GM12878 (cell line): ENCODE results near the gene TCF12.

Source experiments
- CTCF ChIP-seq, 3 experiments: IDR thresholded peaks in 2 of 3; conservative IDR thresholded peaks in 1 of 3; 2 replicates each; pipeline ENCODE4 v1.5.1; 2011; ENCODE audit warnings: low read depth in 3 of 3, low read length in 3 of 3, mild to moderate bottlenecking in 3 of 3, control low read depth in 2 of 3, moderate library complexity in 2 of 3, inconsistent platforms in 1 of 3, mixed read lengths in 1 of 3; ENCODE audit not compliant: control insufficient read depth in 2 of 3, insufficient read depth in 1 of 3; ENCODE audit errors: extremely low read depth in 1 of 3
- ESRRA ChIP-seq: IDR thresholded peaks from 2 replicates; pipeline ENCODE4 v1.6.1; 2012; ENCODE audit warnings: mild to moderate bottlenecking, low read length, improper control_type of control experiment
- EZH2 ChIP-seq: IDR thresholded peaks from 2 replicates; pipeline ENCODE4 v1.6.1; 2012; ENCODE audit warnings: low read depth, mild to moderate bottlenecking, control low read depth, inconsistent platforms, low read length, borderline replicate concordance; ENCODE audit not compliant: control insufficient read depth
- JUND ChIP-seq: IDR thresholded peaks from 2 replicates; pipeline ENCODE4 v1.6.1; 2012; ENCODE audit warnings: low read depth, mild to moderate bottlenecking, low read length, improper control_type of control experiment, moderate library complexity
- PAX8 ChIP-seq: fragments of 450-650 bp; IDR thresholded peaks from 2 replicates; pipeline ENCODE4 v1.6.1; 2017; ENCODE audit warnings: mild to moderate bottlenecking, moderate library complexity
- POLR2A ChIP-seq: IDR thresholded peaks from 2 replicates; pipeline ENCODE4 v1.6.1; 2011; ENCODE audit warnings: low read depth, mild to moderate bottlenecking, low read length
- RCOR1 ChIP-seq: conservative IDR thresholded peaks from 2 replicates; pipeline ENCODE4 v1.6.1; 2012; ENCODE audit warnings: low read depth, low read length, improper control_type of control experiment
- SMC3 ChIP-seq: IDR thresholded peaks from 2 replicates; pipeline ENCODE4 v1.6.1; 2011; ENCODE audit warnings: low read length, improper control_type of control experiment, borderline replicate concordance
- ZZZ3 ChIP-seq: IDR thresholded peaks from 2 replicates; pipeline ENCODE4 v1.6.1; 2011; ENCODE audit warnings: low read depth; ENCODE audit not compliant: control insufficient read depth, insufficient read length
- TF ChIP-seq, protein P1 (sequence below): fragments of 450-650 bp; formaldehyde crosslinking; IDR thresholded peaks from 2 replicates; pipeline ENCODE4 v1.4.0; 2020; ENCODE audit warnings: mild to moderate bottlenecking, moderate library complexity

GRCh38 chr15:57059026-57059660 lies 140.7 kb downstream of the TCF12 start:
- TF ChIP-seq ZZZ3 (no peak), CTCF (IDR thresholded peaks at IDR 0.05 in 2 of 3, conservative IDR thresholded peaks at IDR 0.05 in 1 of 3; ENCODE audit: control insufficient read depth in 2 of 3, extremely low read depth in 1 of 3, insufficient read depth in 1 of 3, low read depth in 3 of 3, low read length in 3 of 3) (no peak), EZH2 (no peak), JUND (no peak), SMC3 (no peak), POLR2A (no peak), ESRRA (no peak), PAX8 (no peak), RCOR1 (no peak)
- TF ChIP-seq, protein P1, sequence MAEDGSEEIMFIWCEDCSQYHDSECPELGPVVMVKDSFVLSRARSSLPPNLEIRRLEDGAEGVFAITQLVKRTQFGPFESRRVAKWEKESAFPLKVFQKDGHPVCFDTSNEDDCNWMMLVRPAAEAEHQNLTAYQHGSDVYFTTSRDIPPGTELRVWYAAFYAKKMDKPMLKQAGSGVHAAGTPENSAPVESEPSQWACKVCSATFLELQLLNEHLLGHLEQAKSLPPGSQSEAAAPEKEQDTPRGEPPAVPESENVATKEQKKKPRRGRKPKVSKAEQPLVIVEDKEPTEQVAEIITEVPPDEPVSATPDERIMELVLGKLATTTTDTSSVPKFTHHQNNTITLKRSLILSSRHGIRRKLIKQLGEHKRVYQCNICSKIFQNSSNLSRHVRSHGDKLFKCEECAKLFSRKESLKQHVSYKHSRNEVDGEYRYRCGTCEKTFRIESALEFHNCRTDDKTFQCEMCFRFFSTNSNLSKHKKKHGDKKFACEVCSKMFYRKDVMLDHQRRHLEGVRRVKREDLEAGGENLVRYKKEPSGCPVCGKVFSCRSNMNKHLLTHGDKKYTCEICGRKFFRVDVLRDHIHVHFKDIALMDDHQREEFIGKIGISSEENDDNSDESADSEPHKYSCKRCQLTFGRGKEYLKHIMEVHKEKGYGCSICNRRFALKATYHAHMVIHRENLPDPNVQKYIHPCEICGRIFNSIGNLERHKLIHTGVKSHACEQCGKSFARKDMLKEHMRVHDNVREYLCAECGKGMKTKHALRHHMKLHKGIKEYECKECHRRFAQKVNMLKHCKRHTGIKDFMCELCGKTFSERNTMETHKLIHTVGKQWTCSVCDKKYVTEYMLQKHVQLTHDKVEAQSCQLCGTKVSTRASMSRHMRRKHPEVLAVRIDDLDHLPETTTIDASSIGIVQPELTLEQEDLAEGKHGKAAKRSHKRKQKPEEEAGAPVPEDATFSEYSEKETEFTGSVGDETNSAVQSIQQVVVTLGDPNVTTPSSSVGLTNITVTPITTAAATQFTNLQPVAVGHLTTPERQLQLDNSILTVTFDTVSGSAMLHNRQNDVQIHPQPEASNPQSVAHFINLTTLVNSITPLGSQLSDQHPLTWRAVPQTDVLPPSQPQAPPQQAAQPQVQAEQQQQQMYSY (CRISPR knock-in tag) = no peak
